BJ (cell line): ENCODE measurements around the gene SPG11. TPM values are rescaled to one million over a fixed set of nuclear protein-coding genes. Genes with fewer than 3 reads are reported as not detected.

Source experiments
- CTCF ChIA-PET: fragments of 350-600 bp; formaldehyde crosslinking; extraction: SDS; loops from one replicate; lab custom pipeline; 2021; ENCODE audit warnings: antibody characterized with exemption, inconsistent platforms; lab: Yijun Ruan, JAX
- POLR2A ChIA-PET: fragments of 300-600 bp; sonication (Branson Sonifier 250); formaldehyde crosslinking; extraction: SDS; loops from one replicate; lab custom pipeline; 2021; ENCODE audit warnings: antibody characterized with exemption; lab: Charles Lee
- DNase-seq: peaks from one replicate; pipeline ENCODE4 v3.0.0-alpha.2; 2011; ENCODE audit warnings: low read depth
- H3K27me3 ChIP-seq: 2 replicates; pipeline ENCODE4 v1.6.0; 2011; ENCODE audit warnings: low read length; ENCODE audit not compliant: control insufficient read depth, insufficient read depth
- H3K36me3 ChIP-seq: 2 replicates; pipeline ENCODE4 v1.5.1; 2011; ENCODE audit warnings: low read length; ENCODE audit not compliant: control insufficient read depth, insufficient read depth
- H3K4me3 ChIP-seq: 2 replicates; pipeline ENCODE4 v1.5.1; 2011; ENCODE audit warnings: low read depth, mild to moderate bottlenecking, control low read depth, low read length
- polyA plus RNA-seq: library from polyadenylated mRNA; depleted of rRNA; stranded (reverse); fragments of >200 nt; gene quantifications from 2 replicates; pipeline ENCODE4 v1.2.3, GENCODE V29; 2011
- TF ChIP-seq, protein P1 (sequence below): IDR thresholded peaks from 2 replicates; pipeline ENCODE4 v1.5.1; 2011; ENCODE audit warnings: low read depth, mild to moderate bottlenecking, control low read depth, inconsistent platforms, low read length, moderate library complexity; ENCODE audit not compliant: insufficient read depth

Gene SPG11
- polyA plus RNA-seq, 1 experiment: 60.6 TPM

DNA sequence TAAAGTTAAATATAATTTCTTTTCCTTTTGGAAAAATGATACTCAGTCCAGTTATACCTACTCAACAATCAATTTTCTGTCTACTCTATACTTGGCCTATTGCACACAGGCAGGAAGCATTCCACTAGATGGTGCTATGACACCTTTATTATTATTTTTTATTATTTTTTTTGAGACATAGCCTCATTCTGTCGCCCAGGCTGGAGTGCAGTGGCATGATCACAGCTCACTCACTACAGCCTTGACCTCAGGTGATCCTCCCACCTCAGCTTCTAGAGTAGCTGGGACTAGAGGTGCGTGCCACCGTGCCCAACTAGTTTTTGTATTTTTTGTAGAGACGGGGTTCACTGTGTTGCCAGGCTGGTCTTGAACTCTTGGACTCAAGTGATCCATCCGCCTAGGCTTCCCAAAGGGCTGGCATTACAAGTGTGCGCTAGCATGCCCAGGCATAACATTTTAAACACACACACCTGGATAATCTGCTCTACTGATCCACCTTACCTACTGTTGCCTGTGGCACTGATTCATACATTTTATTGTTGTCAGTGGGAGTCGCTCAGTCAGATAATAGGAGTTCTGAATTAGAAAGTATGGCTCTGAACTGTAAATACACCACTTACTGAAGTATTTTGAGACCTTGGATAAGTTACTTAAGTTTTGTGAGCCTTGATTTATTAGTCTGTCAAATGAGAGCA is 70.3 kb downstream of the SPG11 start:
- Histone ChIP-seq H3K4me3 (no peak overlapping the region), H3K27me3 (no peaks in the 10 kb centered on the region), H3K36me3 (peaks cover 13% of the 10 kb centered on the region)
- POLR2A ChIA-PET: no interaction called here
- CTCF ChIA-PET: interaction anchor here (0.6 to 1.6 kb wide), 9 partner anchors 9 to 195 kb away, joined by 3 to 10 read pairs (median 4); partner anchors contain the start of gene TRIM69
- DNase-seq: no peak
- TF ChIP-seq, protein P1, sequence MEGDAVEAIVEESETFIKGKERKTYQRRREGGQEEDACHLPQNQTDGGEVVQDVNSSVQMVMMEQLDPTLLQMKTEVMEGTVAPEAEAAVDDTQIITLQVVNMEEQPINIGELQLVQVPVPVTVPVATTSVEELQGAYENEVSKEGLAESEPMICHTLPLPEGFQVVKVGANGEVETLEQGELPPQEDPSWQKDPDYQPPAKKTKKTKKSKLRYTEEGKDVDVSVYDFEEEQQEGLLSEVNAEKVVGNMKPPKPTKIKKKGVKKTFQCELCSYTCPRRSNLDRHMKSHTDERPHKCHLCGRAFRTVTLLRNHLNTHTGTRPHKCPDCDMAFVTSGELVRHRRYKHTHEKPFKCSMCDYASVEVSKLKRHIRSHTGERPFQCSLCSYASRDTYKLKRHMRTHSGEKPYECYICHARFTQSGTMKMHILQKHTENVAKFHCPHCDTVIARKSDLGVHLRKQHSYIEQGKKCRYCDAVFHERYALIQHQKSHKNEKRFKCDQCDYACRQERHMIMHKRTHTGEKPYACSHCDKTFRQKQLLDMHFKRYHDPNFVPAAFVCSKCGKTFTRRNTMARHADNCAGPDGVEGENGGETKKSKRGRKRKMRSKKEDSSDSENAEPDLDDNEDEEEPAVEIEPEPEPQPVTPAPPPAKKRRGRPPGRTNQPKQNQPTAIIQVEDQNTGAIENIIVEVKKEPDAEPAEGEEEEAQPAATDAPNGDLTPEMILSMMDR: peak; percentile 41

DNA sequence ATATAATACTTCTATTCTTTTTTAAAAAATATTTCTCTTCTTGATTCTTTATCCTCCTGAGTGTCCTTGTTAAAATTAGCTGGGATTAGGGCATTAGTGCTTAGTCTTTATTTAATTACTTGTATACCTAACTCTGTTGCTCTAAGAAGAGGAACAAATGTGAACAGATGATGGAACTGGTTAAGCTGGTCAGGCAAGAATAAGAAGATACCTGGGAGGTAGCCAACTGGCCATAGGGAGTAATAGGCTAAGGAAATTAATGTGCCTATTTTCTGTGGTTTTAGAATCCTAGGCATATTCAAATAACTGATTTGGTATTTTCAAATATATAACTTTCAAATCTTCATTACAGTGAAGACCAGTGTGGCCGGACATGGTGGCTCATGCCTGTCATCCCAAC is 72.1 kb downstream of the SPG11 start:
- ChIA-PET CTCF (interaction anchor here (5.4 kb wide), 1 partner anchor 13 kb away, joined by 32 read pairs; no protein-coding TSS in a partner anchor), POLR2A (no interaction called here)
- TF ChIP-seq, protein P1: no peak

DNA sequence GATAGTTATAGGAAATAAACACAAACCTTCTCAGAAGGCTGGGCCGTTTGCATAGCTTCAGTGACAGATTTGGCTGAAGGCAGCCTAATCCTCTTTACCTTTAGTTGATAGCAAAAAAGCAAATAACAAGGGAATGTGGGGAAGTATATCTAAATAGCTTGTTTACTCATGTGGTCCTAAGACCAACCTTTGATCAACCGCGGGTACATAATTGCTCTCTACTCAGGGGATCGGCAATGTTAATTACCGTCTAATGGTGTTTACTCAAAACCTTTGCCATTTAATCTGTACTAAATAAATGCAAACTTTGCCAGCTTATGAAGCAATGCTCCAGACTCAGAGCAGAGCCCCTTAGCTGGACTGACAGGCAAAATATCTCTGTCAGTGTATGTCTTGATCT is 74.9 kb downstream of the SPG11 start:
- DNase-seq: no peak
- CTCF ChIA-PET: interaction anchor here (1.4 to 5.4 kb wide), 4 partner anchors 10 to 75 kb away, joined by 3 to 32 read pairs (median 4); partner anchors contain the start of gene SPG11
- no peaks in the 10 kb centered on the region for H3K27me3 ChIP-seq
- POLR2A ChIA-PET: no interaction called here
- TF ChIP-seq, protein P1: no peak
- peaks cover 11% of the 10 kb centered on the region for H3K36me3 ChIP-seq
- no peak overlapping the region for H3K4me3 ChIP-seq

More for the DNA sequence above, 72.1 kb downstream of the SPG11 start:
- no peak for DNase-seq
- peaks cover 11% of the 10 kb centered on the region for H3K36me3 ChIP-seq
- H3K4me3 ChIP-seq: no peak overlapping the region
- no peaks in the 10 kb centered on the region for H3K27me3 ChIP-seq

DNA sequence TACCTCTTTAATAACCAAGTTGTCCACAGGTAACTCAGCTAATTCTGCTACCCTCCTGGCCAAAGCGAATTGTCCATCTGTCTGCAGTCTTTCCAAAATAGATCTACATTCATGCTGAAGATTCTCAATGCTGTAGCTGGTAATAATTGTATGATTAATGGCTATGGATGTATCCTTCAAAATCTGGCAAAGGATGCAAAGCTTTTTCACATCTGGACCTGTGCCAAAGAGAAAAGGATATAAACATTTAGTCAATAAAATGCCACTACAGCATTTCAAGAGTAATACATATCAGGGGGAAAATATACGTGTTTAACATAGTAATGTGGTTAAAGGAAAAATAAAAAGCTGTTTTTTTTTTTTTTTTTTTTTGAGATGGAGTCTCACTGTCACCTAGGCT is 77.8 kb downstream of the SPG11 start:
- TF ChIP-seq, protein P1: no peak
- no peak overlapping the region for H3K4me3 ChIP-seq
- no peak for DNase-seq
- H3K27me3 ChIP-seq: no peaks in the 10 kb centered on the region
- POLR2A ChIA-PET: no interaction called here
- peaks cover 8% of the 10 kb centered on the region for H3K36me3 ChIP-seq
- CTCF ChIA-PET: interaction anchor here (0.6 kb wide), 2 partner anchors 39 to 408 kb away, joined by 3 read pairs; no protein-coding TSS in a partner anchor

DNA sequence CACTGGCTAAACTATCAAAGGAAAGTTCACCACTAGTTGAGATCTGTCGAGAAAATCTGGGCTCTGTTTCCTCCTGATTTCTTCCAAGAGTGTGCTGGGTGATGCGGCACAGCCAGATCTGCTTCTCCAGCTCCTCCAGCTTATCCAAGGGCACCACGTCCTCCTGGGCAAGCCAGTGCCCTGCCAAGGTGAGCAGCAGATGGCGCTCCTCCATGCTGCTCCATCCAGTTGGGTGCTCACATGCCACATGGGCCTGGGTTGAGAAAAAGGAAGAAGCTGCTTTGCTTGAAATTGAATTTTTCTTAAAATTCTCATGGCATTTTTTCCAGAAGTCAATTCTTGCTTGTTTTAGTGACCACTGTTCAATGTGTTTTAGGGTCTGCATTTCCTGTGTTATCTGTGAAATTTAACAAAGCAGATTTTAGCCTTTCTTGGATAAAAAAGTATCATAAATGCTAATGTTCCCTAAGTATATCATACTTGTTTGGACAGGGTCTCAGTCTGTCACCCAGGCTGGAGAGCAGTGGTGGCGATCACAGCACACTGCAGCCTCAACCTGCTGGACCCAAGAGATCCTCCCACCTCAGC is 79.2 kb downstream of the SPG11 start:
- no peaks in the 10 kb centered on the region for H3K27me3 ChIP-seq
- H3K36me3 ChIP-seq: peaks cover 8% of the 10 kb centered on the region; the same call in 1 of the 2 replicates
- no peak overlapping the region for H3K4me3 ChIP-seq
- DNase-seq: no peak
- ChIA-PET CTCF (interaction anchor here (0.5 to 2.4 kb wide), 7 partner anchors 9 to 711 kb away, joined by 3 to 11 read pairs (median 4); partner anchors contain the start of gene SPG11), POLR2A (no interaction called here)
- TF ChIP-seq, protein P1: peak; percentile 51
